Suprapubic skin (tissue), 4 donors: Measurements from ENCODE around the gene SORCS2. TPM values are rescaled to one million over a fixed set of nuclear protein-coding genes. Genes with fewer than 3 reads are reported as not detected.

Experiments used
- DNase-seq, 2 donors: peaks; one replicate each; pipeline ENCODE4 v3.0.0-alpha.2; 2019; ENCODE audit warnings: low spot score in 2 of 2
- H3K27ac ChIP-seq: fragments of 200-600 bp; sonication (generic); one replicate; pipeline ENCODE4 v1.5.1; 2019
- H3K27me3 ChIP-seq: fragments of 200-600 bp; sonication (generic); one replicate; pipeline ENCODE4 v1.5.1; 2019
- H3K36me3 ChIP-seq: fragments of 200-600 bp; sonication (generic); one replicate; pipeline ENCODE4 v1.5.1; 2019
- H3K4me1 ChIP-seq: fragments of 200-600 bp; sonication (generic); one replicate; pipeline ENCODE4 v1.5.1; 2019
- H3K4me3 ChIP-seq: fragments of 200-600 bp; sonication (generic); one replicate; pipeline ENCODE4 v1.5.1; 2019; ENCODE audit warnings: mild to moderate bottlenecking
- H3K9me3 ChIP-seq: fragments of 200-600 bp; sonication (generic); one replicate; pipeline ENCODE4 v1.5.1; 2019
- EP300 ChIP-seq: sonication (generic); formaldehyde crosslinking; IDR thresholded peaks from one replicate; pipeline ENCODE4 v1.6.1; 2017; ENCODE audit warnings: antibody characterized with exemption
- POLR2A ChIP-seq, 2 donors: fragments of 450-650 bp; IDR thresholded peaks; one replicate each; pipeline ENCODE4 v1.6.1; 2017; ENCODE audit warnings: antibody characterized with exemption in 2 of 2, mild to moderate bottlenecking in 2 of 2, moderate library complexity in 2 of 2
- POLR2AphosphoS5 ChIP-seq, 3 donors: sonication (generic); formaldehyde crosslinking; IDR thresholded peaks; one replicate each; pipeline ENCODE4 v1.6.1; 2017; ENCODE audit warnings: antibody characterized with exemption in 3 of 3
- WGBS: methylation state at CpG from one replicate; pipeline ENCODE4 v1.1.5; 2018; 5-methylcytosine and 5-hydroxymethylcytosine counted together
- total RNA-seq, 4 donors: library from RNA; depleted of rRNA; stranded (reverse); fragments of >200 nt; gene quantifications; one replicate each; pipeline ENCODE4 v1.1.0, GENCODE V29; 2016
- TF ChIP-seq, protein P1 (sequence below), 2 donors: fragments of 200-600 bp in 1 of 2; fragments of 450-650 bp in 1 of 2; sonication (generic) in 1 of 2; IDR thresholded peaks; one replicate each; pipeline ENCODE4 v1.5.1; 2016 to 2019; ENCODE audit warnings: antibody characterized with exemption in 2 of 2, mild to moderate bottlenecking in 1 of 2, moderate library complexity in 1 of 2

SORCS2 gene
- total RNA-seq, 4 donors from 2014 or later = 0.94 to 4.6 (median 1.3) TPM

DNA sequence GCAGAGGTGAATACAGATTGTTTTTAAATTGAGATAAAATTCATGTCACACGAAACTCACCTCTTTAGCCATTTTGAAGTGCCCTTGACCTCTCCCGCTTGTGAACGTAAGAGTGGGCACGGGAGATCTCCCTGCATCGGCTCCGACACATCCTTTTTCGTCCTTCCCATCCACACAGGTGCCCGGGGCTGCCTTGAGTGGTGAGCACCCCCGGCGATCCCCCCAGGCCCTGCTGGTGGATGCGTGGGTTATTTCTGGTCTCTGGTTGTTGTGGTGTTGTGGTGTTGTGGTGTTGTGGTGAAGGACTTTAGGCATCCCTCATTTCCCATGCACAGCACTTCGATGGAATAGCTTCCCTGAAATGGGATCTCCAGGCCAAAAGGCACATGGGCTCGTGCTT is 196.3 kb downstream of the SORCS2 start:
- 94% methylated on average over 13 of the region's 13 CpGs for WGBS
- Histone ChIP-seq H3K27ac (no peak overlapping the region), H3K36me3 (no peaks in the 10 kb centered on the region), H3K9me3 (no peaks in the 10 kb centered on the region), H3K4me1 (no peaks in the 10 kb centered on the region), H3K27me3 (no peaks in the 10 kb centered on the region), H3K4me3 (no peak overlapping the region)
- no peak for TF ChIP-seq POLR2AphosphoS5 (IDR thresholded peaks at IDR 0.05)
- DNase-seq = peak in 1 of 2 donors; percentile 69

DNA sequence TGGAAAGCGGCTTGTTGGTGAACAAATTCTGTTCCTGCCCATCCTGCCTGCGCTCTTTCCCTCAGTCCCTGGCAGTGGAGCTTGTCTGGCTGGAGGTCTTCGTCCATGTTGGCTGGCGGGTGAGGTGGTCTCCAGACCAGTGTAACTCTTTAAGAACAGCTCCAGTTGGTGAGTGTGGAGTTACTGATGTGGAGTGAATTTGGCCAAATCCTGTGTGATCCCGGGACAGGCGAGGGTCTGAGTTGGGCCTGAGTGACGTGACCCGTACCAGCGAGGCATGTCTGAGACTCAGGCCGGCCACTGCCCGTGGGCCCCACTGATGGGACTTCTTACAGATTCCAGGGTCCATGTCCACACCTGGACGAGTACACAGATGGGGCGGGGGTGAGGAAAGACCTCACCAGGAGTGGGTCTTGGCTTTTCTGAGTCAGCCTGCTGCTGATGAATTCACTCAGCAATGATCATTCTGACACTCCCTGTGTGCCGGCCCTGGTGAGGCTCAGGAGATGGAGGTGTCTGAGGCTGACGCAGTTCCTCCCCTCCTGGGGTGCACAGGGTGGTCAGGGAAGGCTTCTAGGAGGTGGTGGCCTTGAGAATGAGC is 196.9 kb downstream of the SORCS2 start:
- no peaks in the 10 kb centered on the region for H3K4me1 ChIP-seq
- peaks cover under 1% of the 10 kb centered on the region for H3K27me3 ChIP-seq
- no peaks in the 10 kb centered on the region for H3K36me3 ChIP-seq
- TF ChIP-seq POLR2AphosphoS5 (IDR thresholded peaks at IDR 0.05) = no peak
- TF ChIP-seq POLR2A (IDR thresholded peaks at IDR 0.05) = no peak
- TF ChIP-seq EP300 = no peak
- TF ChIP-seq, protein P1, sequence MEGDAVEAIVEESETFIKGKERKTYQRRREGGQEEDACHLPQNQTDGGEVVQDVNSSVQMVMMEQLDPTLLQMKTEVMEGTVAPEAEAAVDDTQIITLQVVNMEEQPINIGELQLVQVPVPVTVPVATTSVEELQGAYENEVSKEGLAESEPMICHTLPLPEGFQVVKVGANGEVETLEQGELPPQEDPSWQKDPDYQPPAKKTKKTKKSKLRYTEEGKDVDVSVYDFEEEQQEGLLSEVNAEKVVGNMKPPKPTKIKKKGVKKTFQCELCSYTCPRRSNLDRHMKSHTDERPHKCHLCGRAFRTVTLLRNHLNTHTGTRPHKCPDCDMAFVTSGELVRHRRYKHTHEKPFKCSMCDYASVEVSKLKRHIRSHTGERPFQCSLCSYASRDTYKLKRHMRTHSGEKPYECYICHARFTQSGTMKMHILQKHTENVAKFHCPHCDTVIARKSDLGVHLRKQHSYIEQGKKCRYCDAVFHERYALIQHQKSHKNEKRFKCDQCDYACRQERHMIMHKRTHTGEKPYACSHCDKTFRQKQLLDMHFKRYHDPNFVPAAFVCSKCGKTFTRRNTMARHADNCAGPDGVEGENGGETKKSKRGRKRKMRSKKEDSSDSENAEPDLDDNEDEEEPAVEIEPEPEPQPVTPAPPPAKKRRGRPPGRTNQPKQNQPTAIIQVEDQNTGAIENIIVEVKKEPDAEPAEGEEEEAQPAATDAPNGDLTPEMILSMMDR (IDR thresholded peaks at IDR 0.05) = no peak
- WGBS = 88% methylated on average over 8 of the region's 15 CpGs
- DNase-seq = peak in 1 of 2 donors; percentile 69
- no peaks in the 10 kb centered on the region for H3K9me3 ChIP-seq
- no peak overlapping the region for H3K27ac ChIP-seq
- no peak overlapping the region for H3K4me3 ChIP-seq

DNA sequence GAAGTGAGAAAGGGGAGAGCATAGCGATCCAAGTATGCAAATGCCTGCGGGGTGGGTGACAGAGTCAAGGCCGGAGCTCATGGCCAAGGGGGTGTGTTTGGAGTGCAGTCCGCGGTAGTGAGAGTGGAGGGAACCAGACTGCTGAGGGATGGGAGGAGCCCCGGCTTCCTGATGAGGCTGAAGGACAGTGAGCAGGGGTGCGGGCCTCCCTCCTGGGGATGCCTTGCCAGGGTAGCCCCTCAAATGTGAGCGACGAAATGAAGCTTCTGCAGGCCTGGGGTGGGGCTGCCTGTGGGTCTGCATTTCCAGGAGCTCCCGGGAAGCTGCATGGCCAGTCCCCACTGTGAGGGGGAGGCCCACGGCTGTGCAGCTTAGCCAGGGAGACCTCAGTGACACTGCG is 197.4 kb downstream of the SORCS2 start:
- Histone ChIP-seq H3K4me3 (no peak overlapping the region), H3K9me3 (no peaks in the 10 kb centered on the region), H3K4me1 (no peaks in the 10 kb centered on the region), H3K27ac (no peak overlapping the region), H3K27me3 (peaks cover 6% of the 10 kb centered on the region), H3K36me3 (no peaks in the 10 kb centered on the region)
- no peak for TF ChIP-seq EP300
- WGBS = 66% methylated on average over 11 of the region's 12 CpGs
- DNase-seq = peak; percentile 47 to 74

DNA sequence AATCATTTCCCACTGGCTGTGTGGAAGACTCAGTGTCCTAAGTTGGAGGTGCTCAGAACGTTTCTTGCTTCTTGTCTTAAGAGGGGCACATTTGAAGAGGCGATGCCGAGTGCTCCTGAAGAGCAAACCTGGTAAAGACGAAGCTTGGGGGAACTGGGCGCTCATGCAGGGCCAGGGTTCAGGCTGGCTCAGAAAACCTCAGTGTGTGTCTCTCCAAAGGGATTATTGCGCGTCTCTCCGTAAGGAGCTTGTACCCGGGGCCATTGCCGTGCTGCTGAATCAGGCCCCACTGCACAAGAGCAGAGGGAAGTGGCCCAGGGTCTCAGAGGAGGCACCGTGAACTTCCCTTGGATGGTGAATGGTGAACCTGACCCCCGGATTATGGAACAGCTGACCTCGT is 198.0 kb downstream of the SORCS2 start:
- WGBS = 85% methylated on average over 13 of the region's 13 CpGs
- H3K36me3 ChIP-seq = no peaks in the 10 kb centered on the region
- H3K4me1 ChIP-seq = no peaks in the 10 kb centered on the region
- DNase-seq = no peak
- H3K27me3 ChIP-seq = peaks cover 10% of the 10 kb centered on the region
- no peak overlapping the region for H3K27ac ChIP-seq
- no peaks in the 10 kb centered on the region for H3K9me3 ChIP-seq
- TF ChIP-seq EP300 (no peak), POLR2A (IDR thresholded peaks at IDR 0.05) (no peak), POLR2AphosphoS5 (IDR thresholded peaks at IDR 0.05) (no peak)
- TF ChIP-seq, protein P1 (IDR thresholded peaks at IDR 0.05) = no peak
- H3K4me3 ChIP-seq = no peak overlapping the region

DNA sequence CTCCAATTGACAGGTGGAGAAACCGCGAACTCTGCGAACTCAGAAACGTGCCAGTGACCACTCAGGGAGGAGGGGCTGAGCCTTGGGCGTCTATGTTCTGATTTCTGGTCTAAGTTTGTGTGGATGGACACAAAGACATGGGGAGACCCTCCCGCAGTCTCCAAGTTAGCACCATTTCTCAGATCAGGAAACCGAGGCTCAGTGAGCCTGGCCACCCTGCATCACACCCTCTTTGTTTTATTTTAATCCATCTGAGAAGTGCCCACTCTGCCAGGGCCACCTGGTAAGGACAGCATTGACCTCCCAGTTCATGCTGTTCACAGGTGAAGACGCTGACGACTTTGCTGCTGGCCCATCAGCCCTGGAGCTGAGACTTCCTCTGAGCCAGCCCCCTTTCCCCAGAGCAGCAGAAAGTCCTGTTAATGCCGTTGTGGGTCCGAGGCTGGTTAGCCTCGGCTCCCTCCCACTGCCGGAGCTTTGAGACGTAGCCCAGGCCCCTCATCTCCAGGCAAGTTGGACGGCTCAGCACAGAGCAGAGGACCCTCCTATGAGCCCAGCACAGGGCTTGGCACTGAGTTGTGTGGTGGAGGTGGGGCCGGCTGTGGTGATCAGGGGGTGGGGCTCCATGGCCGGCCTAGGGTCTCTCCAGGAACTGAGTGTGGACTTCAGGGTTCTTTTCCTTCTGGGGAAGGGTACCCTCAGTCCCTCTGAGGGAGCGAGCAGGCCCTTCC is 198.7 kb downstream of the SORCS2 start:
- peaks cover 10% of the 10 kb centered on the region for H3K27me3 ChIP-seq
- peak in 1 of 2 donors; percentile 71 for DNase-seq

More for the DNA sequence above, 198.7 kb downstream of the SORCS2 start:
- Histone ChIP-seq H3K4me1 (no peaks in the 10 kb centered on the region), H3K9me3 (no peaks in the 10 kb centered on the region), H3K4me3 (no peak overlapping the region), H3K27ac (no peak overlapping the region), H3K36me3 (no peaks in the 10 kb centered on the region)
- 84% methylated on average over 9 of the region's 18 CpGs for WGBS
- no peak for TF ChIP-seq POLR2A (IDR thresholded peaks at IDR 0.05)
- TF ChIP-seq POLR2AphosphoS5 (IDR thresholded peaks at IDR 0.05) = no peak
- no peak for TF ChIP-seq EP300
- TF ChIP-seq, protein P1 (IDR thresholded peaks at IDR 0.05) = no peak
